Activated B cell treated with CpG ODN at 0.5 μM for 24 hours (primary cell): ENCODE results near the gene GPR87. TPM values are rescaled to one million over a fixed set of nuclear protein-coding genes. Genes with fewer than 3 reads are reported as not detected.

ENCODE experiments used
- ATAC-seq: fragments of 200-7000 bp; cut with Tn5 transposase; one replicate; pipeline ENCODE4 v1.10.0; 2021; ENCODE audit warnings: low read depth, mild to moderate bottlenecking, moderate library complexity
- CTCF ChIA-PET: fragments of 350-600 bp; sonication (Branson Sonifier 250); formaldehyde crosslinking; loops from one replicate; lab custom pipeline; 2021; ENCODE audit warnings: antibody characterized with exemption; lab: Charles Lee
- POLR2A ChIA-PET: fragments of 350-600 bp; sonication (Branson Sonifier 250); formaldehyde crosslinking; loops from one replicate; lab custom pipeline; 2021; ENCODE audit warnings: antibody characterized with exemption; lab: Charles Lee
- DNase-seq: peaks from one replicate; pipeline ENCODE4 v3.0.0; 2022
- H3K27ac Mint-ChIP-seq: one replicate; pipeline ENCODE4 v1.8.0; 2020; ENCODE audit warnings: mixed read lengths
- H3K27me3 Mint-ChIP-seq: one replicate; pipeline ENCODE4 v1.8.0; 2021; ENCODE audit warnings: mixed read lengths
- H3K36me3 Mint-ChIP-seq: one replicate; pipeline ENCODE4 v1.8.0; 2021; ENCODE audit warnings: low read depth, mixed read lengths
- H3K4me1 Mint-ChIP-seq: one replicate; pipeline ENCODE4 v1.8.0; 2021; ENCODE audit warnings: mixed read lengths
- H3K4me3 Mint-ChIP-seq: one replicate; pipeline ENCODE4 v1.8.0; 2020; ENCODE audit warnings: mild to moderate bottlenecking, mixed read lengths
- H3K9me3 Mint-ChIP-seq: one replicate; pipeline ENCODE4 v1.8.0; 2020; ENCODE audit warnings: mixed read lengths
- intact Hi-C: fragments of 100-400 bp; cut with micrococcal nuclease; formaldehyde crosslinking; loops from one replicate; pipeline ENCODE4 v1.15.1; 2024
- total RNA-seq: library from RNA; stranded (reverse); gene quantifications from 2 replicates; pipeline ENCODE4 v1.2.3, GENCODE V29; 2022
- TF ChIP-seq, protein P1 (sequence below): fragments of 200-600 bp; IDR thresholded peaks from one replicate; pipeline ENCODE4 v1.8.0; 2022; ENCODE audit warnings: antibody characterized with exemption, mild to moderate bottlenecking

The GPR87 gene
- total RNA-seq, 1 donor from 2014 or later: not detected

DNA sequence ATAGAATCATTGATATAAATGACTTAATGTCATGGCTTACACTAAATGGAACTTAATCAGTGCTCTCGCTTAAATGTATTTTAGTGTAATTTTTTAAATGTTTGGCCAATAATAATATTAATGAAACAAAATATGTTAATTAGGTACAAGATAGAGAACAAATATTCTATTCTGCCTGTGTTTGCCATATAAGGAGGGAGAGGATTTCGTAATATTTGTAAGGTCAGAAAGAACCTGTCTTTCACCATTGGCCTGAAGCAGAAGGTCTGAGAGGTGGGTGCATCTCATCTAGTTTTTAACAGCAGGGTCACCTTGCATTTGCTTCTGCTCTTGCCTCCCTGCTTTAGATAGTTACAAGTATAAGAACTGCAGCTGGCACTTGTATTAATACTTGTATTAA lies 2.5 kb downstream of the GPR87 start:
- H3K9me3 Mint-ChIP-seq: no peaks in the 10 kb centered on the region
- H3K4me3 Mint-ChIP-seq: no peak overlapping the region
- TF ChIP-seq, protein P1, sequence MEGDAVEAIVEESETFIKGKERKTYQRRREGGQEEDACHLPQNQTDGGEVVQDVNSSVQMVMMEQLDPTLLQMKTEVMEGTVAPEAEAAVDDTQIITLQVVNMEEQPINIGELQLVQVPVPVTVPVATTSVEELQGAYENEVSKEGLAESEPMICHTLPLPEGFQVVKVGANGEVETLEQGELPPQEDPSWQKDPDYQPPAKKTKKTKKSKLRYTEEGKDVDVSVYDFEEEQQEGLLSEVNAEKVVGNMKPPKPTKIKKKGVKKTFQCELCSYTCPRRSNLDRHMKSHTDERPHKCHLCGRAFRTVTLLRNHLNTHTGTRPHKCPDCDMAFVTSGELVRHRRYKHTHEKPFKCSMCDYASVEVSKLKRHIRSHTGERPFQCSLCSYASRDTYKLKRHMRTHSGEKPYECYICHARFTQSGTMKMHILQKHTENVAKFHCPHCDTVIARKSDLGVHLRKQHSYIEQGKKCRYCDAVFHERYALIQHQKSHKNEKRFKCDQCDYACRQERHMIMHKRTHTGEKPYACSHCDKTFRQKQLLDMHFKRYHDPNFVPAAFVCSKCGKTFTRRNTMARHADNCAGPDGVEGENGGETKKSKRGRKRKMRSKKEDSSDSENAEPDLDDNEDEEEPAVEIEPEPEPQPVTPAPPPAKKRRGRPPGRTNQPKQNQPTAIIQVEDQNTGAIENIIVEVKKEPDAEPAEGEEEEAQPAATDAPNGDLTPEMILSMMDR: no peak
- intact Hi-C loops: no loop called here
- H3K27ac Mint-ChIP-seq: no peak overlapping the region
- ChIA-PET CTCF (interaction anchor here (1.5 kb wide), 1 partner anchor 14 kb away, joined by 4 read pairs; no protein-coding TSS in a partner anchor), POLR2A (no interaction called here)
- no peaks in the 10 kb centered on the region for H3K36me3 Mint-ChIP-seq
- no peaks in the 10 kb centered on the region for H3K27me3 Mint-ChIP-seq
- H3K4me1 Mint-ChIP-seq: no peaks in the 10 kb centered on the region
- no peak for ATAC-seq
- no peak for DNase-seq

DNA sequence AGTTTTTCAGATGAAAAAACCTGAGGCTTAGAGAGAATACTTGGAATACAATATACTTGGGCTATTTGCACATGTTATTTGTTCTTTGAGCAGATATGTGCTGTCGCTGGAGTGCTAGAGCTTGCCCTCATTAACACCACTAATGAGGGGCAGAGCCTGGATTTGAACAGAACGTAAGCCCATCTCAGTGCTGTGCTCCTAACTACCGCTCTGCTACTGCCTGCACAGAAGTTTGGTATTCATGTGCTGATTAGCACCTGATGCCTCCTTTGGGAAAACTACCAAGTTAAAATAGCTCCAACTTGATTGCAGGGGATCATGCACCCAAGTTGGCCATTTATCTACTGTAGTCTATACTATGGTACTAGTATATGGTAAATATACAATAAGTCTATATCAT lies 3.6 kb downstream of the GPR87 start:
- no peaks in the 10 kb centered on the region for H3K36me3 Mint-ChIP-seq
- H3K4me3 Mint-ChIP-seq: no peak overlapping the region
- ChIA-PET CTCF (interaction anchor here (0.7 kb wide), 1 partner anchor 99 kb away, joined by 3 read pairs; no protein-coding TSS in a partner anchor), POLR2A (no interaction called here)
- no peaks in the 10 kb centered on the region for H3K9me3 Mint-ChIP-seq
- DNase-seq (no peak), ATAC-seq (no peak)
- intact Hi-C loops: no loop called here
- H3K27me3 Mint-ChIP-seq: no peaks in the 10 kb centered on the region
- no peak overlapping the region for H3K27ac Mint-ChIP-seq
- TF ChIP-seq, protein P1: no peak
- no peaks in the 10 kb centered on the region for H3K4me1 Mint-ChIP-seq

DNA sequence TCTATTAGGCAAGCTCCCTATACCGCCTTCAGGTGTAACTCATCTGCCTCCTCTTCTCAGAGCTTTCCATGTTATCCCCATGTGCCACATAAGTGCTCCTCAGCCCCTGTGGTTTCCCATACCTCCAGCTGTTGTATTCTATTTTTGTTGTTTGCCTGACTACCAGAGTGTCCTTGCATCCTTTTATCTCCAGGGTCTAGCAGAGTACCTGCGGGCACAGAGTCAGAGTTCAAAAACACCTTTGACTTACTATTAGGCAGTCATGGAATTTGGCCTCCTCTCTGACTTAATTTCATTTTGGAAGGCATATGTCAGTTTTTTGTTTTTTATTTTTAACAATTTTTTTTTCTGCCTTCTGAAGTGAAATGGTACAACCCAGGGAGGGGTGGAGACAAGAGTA lies 7.1 kb downstream of the GPR87 start:
- TF ChIP-seq, protein P1: no peak
- Mint-ChIP-seq H3K4me1 (no peaks in the 10 kb centered on the region), H3K4me3 (no peak overlapping the region), H3K9me3 (no peaks in the 10 kb centered on the region), H3K36me3 (no peaks in the 10 kb centered on the region), H3K27me3 (no peaks in the 10 kb centered on the region), H3K27ac (no peak overlapping the region)
- ATAC-seq (no peak), DNase-seq (no peak)
- ChIA-PET POLR2A (no interaction called here), CTCF (no interaction called here)
- intact Hi-C loops: no loop called here

DNA sequence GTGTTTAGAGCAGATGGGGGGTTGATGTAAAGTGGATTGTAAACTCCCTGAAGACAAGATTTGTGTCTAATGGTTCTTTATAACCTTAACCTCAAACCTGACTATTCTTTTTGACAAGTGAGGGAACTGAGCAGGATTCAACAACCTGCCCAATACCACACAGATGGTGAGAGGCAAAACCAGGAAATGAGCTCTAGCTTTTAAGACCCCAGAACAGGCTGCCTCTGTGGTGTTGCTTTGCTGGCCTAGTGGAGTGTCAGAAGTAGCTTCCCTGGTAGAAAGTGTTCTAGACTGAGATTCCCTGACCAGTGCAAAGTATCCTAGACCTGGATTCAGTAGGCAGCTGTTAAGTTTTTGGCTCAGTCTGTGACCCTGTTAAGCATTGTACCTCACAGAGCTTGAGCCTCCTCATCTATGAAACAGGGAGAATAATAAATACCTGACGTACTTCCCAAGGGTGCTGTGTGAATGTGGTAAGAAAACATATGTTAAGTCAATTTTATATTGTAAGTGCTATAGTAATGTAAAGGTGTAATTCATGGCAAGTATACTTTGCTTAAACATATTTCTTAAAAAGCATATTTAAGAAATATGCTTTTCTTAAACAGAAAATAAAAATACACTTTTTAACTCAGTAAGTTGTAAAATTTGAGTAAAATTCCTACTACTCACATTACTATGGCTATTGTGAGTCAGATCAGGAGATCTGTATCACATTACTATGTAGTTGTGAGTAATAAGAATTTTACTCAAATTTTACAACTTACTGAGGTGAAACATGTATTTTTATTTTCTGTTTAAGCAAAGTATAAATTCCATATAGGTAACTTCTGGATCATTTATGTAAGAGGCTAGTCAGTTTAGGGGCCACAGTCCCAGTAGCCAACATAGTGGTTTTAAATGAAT lies 8.8 kb downstream of the GPR87 start:
- CTCF ChIA-PET: interaction anchor here (1.0 to 1.5 kb wide), 2 partner anchors 15 to 21 kb away, joined by 4 to 5 read pairs; no protein-coding TSS in a partner anchor
- Mint-ChIP-seq H3K27me3 (peaks cover 3% of the 10 kb centered on the region), H3K4me3 (no peak overlapping the region), H3K4me1 (no peaks in the 10 kb centered on the region), H3K9me3 (no peaks in the 10 kb centered on the region), H3K27ac (no peak overlapping the region), H3K36me3 (no peaks in the 10 kb centered on the region)
- TF ChIP-seq, protein P1: no peak
- POLR2A ChIA-PET: no interaction called here
- DNase-seq (no peak), ATAC-seq (no peak)
- intact Hi-C loops: no loop called here

DNA sequence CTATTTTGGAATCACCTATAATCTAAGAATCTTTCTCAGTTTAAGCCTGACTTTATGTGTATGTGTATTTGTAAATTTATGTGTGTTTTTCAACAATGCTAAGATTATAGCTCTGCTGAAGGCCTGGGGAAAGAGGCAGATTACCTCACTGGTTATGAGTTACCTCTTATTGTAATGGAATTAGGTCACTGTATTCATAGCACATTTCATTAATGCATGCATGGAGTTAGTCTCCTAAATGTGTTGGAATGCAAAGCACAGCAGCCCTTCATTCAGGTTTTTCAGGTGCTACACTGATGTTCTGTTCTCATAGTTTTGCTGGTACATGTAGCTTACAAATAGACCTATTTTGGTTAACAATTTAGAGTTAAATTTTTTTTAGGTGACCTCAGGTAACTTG lies 9.5 kb downstream of the GPR87 start:
- intact Hi-C loops: no loop called here
- H3K27me3 Mint-ChIP-seq: peaks cover 3% of the 10 kb centered on the region
- H3K36me3 Mint-ChIP-seq: no peaks in the 10 kb centered on the region
- no peak for ATAC-seq
- TF ChIP-seq, protein P1: no peak
- CTCF ChIA-PET: interaction anchor here (1.0 to 1.5 kb wide), 2 partner anchors 14 to 21 kb away, joined by 4 to 5 read pairs; no protein-coding TSS in a partner anchor
- no peak overlapping the region for H3K27ac Mint-ChIP-seq
- DNase-seq: no peak
- H3K9me3 Mint-ChIP-seq: no peaks in the 10 kb centered on the region
- H3K4me3 Mint-ChIP-seq: no peak overlapping the region
- H3K4me1 Mint-ChIP-seq: no peaks in the 10 kb centered on the region
- POLR2A ChIA-PET: no interaction called here
